Epithelial cell of proximal tubule (primary cell): Measurements from ENCODE around the gene ERVH48-1. TPM values are rescaled to one million over a fixed set of nuclear protein-coding genes. Genes with fewer than 3 reads are reported as not detected.
"Not testable (repeated sequence)": the region's sequence is repeated elsewhere in the genome, so short reads cannot be mapped to it uniquely, and the experiment has no call there.

Source experiments
- DNase-seq: peaks from one replicate; pipeline ENCODE4 v3.0.0-alpha.2; 2011; ENCODE audit warnings: low read depth
- H3K4me3 ChIP-seq: 2 replicates; pipeline ENCODE4 v1.5.1; 2011; ENCODE audit warnings: low read depth, mild to moderate bottlenecking, low read length
- total RNA-seq: library from RNA; depleted of rRNA; stranded (reverse); fragments of >200 nt; gene quantifications from 2 replicates; pipeline ENCODE4 v1.2.3, GENCODE V29; 2015
- TF ChIP-seq, protein P1 (sequence below): conservative IDR thresholded peaks from 2 replicates; pipeline ENCODE4 v1.5.1; 2012; ENCODE audit warnings: low read depth, mild to moderate bottlenecking, low read length

Gene ERVH48-1
- total RNA-seq, 1 donor from 2014 or later = not detected

GRCh38 chr21:42942244-42942643, 16.8 kb upstream of the ERVH48-1 start:
- TF ChIP-seq, protein P1, sequence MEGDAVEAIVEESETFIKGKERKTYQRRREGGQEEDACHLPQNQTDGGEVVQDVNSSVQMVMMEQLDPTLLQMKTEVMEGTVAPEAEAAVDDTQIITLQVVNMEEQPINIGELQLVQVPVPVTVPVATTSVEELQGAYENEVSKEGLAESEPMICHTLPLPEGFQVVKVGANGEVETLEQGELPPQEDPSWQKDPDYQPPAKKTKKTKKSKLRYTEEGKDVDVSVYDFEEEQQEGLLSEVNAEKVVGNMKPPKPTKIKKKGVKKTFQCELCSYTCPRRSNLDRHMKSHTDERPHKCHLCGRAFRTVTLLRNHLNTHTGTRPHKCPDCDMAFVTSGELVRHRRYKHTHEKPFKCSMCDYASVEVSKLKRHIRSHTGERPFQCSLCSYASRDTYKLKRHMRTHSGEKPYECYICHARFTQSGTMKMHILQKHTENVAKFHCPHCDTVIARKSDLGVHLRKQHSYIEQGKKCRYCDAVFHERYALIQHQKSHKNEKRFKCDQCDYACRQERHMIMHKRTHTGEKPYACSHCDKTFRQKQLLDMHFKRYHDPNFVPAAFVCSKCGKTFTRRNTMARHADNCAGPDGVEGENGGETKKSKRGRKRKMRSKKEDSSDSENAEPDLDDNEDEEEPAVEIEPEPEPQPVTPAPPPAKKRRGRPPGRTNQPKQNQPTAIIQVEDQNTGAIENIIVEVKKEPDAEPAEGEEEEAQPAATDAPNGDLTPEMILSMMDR = no peak
- no peak overlapping the region for H3K4me3 ChIP-seq
- no peak for DNase-seq

DNA sequence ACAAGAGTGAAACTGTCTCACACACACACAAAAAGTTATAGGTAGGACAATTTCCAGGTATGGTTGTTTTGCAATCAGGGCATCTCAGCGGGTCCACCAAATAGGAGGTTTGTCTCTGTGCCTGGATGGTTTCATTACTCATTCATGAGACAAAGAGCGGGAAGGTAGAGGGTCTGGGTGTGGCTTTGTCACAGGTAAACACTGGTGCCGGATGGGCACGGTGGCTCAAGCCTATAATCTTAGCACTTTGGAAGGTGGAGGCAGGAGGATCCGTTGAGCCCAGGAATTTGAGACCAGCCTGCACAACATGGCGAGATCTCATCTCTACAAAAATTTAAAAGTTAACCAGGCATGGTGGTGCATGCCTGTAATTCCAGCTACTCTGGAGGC, 16.3 kb upstream of the ERVH48-1 start:
- TF ChIP-seq, protein P1 = no peak
- H3K4me3 ChIP-seq = no peak overlapping the region
- no peak for DNase-seq

GRCh38 chr21:42939582-42940413, 14.4 kb upstream of the ERVH48-1 start:
- TF ChIP-seq, protein P1 = no peak
- DNase-seq = peak; percentile 81
- H3K4me3 ChIP-seq = no peak overlapping the region

- not testable (repeated sequence) for DNase-seq, H3K4me3 ChIP-seq
Observed at GRCh38 chr21:42938606-42938995, 13.2 kb upstream of the ERVH48-1 start.

GRCh38 chr21:42937960-42938605, 12.7 kb upstream of the ERVH48-1 start:
- TF ChIP-seq, protein P1 = no peak
- no peak for DNase-seq
- H3K4me3 ChIP-seq = no peak overlapping the region

- DNase-seq, H3K4me3 ChIP-seq: not testable (repeated sequence)
Observed at GRCh38 chr21:42937034-42937940, 11.9 kb upstream of the ERVH48-1 start.

DNA sequence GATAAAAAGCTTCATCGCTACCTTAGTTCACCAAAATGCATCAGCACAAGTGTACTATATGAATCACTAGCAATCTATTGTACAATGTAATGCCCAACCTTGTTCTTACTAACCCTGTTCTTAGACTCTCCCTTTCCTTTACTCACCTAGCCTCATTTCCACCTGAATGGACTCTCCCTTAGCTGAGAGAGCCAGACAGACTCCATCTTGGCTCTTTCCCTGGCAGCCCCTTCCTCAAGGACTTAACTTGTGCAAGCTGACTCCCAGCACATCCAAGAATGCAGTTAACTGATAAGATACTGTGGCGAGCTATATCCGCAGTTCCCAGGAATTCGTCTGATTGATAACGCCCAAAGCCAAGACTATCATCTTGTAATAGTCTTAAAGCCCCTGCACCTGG, 10.9 kb upstream of the ERVH48-1 start:
- not testable (repeated sequence) for H3K4me3 ChIP-seq, DNase-seq

DNA sequence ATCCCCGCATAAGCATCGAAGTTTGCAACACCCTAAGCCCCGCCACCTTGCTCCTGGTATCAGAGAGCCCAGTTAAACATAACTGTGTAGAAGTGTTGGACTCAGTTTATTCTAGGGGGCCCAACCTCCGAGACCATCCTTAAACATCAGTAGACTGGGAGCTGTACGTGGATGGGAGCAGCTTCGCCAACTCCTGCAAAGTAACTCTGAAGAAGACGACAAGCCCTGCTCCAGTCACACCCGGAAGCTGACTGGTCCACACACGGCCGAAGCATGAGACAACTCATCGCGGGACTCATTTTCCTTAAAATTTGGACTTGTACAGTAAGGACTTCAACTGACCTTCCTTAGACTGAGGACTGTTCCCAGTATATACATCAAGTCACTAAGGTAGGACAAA, 8.5 kb upstream of the ERVH48-1 start:
- H3K4me3 ChIP-seq = not testable (repeated sequence)

DNA sequence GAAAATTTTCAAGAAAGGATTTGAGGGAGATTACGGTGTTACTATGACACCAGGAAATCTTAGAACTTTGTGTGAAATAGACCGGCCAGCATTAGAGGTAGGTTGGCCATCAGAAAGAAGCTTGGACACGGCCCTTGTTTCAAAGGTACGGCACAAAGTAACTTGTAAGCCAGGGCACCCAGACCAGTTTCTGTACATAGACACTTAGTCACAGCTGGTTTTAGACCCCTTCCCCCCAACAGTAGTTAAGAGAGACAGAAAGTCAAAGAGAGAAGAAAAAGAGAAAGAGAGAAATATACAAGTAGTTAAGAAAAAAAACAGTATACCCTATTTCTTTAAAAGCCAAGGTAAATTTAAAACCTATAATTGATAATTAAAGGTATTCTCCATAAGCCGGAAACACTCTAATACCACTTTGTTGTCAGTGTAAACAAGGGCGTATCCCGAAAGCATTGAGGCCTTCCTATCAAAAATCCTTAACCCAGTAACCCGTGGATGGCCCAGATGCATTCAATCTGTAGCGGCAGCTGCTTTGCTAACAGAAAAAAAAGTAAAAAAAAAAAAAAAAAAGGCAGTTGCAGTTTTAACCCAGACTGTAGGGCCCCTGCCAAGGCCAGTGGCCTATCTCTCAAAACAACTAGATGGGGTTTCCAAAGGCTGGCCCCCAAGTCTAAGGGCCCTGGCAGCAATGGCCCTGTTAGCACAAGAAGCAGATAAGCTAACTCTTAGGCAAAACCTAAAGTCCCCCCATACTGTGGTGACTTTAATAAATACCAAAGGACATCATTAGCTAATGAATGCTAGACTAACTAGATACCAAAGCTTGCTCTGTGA, 7.9 kb upstream of the ERVH48-1 start:
- DNase-seq, H3K4me3 ChIP-seq: not testable (repeated sequence)

More for the DNA sequence above, 8.5 kb upstream of the ERVH48-1 start:
- not testable (repeated sequence) for DNase-seq

GRCh38 chr21:42932378-42933136, 7.1 kb upstream of the ERVH48-1 start:
- not testable (repeated sequence) for H3K4me3 ChIP-seq, DNase-seq
